ENCODE data around the gene GLRA1. TPM values are rescaled to one million over a fixed set of nuclear protein-coding genes. Genes with fewer than 3 reads are reported as not detected.

Gene GLRA1
- total RNA-seq, 1 donor from 2014 or later: not detected

DNA sequence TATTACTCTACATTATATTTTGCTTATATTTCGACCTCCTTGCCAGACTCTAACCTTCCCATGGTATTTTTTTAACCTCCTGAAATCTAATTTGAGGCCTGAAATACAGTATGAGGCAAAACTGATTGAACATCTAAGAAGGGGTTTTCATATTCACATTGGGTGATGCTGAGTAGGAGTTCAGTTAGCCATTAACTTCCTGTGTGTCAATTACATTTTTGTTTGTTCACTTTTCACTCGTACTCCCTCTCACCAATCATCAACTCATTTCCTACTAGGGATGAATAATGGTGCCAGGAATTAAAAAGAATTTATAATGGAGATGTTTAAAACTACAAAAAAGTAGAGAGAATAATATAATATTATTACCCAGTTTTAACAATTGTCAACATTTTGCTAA is 27.6 kb upstream of the GLRA1 start:
- H3K9me3 Mint-ChIP-seq (ENCODE audit: low read depth): no peaks in the 10 kb centered on the region
- no peaks in the 10 kb centered on the region for H3K27me3 Mint-ChIP-seq
- peaks cover 22% of the 10 kb centered on the region for H3K4me1 Mint-ChIP-seq (ENCODE audit: low read depth)
- H3K4me3 Mint-ChIP-seq (ENCODE audit: low read depth): no peak overlapping the region
- no peaks in the 10 kb centered on the region for H3K36me3 Mint-ChIP-seq (ENCODE audit: insufficient read depth)
- TF ChIP-seq, protein P1, sequence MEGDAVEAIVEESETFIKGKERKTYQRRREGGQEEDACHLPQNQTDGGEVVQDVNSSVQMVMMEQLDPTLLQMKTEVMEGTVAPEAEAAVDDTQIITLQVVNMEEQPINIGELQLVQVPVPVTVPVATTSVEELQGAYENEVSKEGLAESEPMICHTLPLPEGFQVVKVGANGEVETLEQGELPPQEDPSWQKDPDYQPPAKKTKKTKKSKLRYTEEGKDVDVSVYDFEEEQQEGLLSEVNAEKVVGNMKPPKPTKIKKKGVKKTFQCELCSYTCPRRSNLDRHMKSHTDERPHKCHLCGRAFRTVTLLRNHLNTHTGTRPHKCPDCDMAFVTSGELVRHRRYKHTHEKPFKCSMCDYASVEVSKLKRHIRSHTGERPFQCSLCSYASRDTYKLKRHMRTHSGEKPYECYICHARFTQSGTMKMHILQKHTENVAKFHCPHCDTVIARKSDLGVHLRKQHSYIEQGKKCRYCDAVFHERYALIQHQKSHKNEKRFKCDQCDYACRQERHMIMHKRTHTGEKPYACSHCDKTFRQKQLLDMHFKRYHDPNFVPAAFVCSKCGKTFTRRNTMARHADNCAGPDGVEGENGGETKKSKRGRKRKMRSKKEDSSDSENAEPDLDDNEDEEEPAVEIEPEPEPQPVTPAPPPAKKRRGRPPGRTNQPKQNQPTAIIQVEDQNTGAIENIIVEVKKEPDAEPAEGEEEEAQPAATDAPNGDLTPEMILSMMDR (IDR thresholded peaks at IDR 0.05; ENCODE audit: unreplicated experiment): no peak
- H3K27ac Mint-ChIP-seq: no peak overlapping the region
- no peak for DNase-seq (ENCODE audit: low spot score, unreplicated experiment)

GRCh38 chr5:151950706-151951105 is 26.1 kb upstream of the GLRA1 start:
- Mint-ChIP-seq H3K27me3 (no peaks in the 10 kb centered on the region), H3K4me1 (ENCODE audit: low read depth) (peaks cover 22% of the 10 kb centered on the region), H3K4me3 (ENCODE audit: low read depth) (no peak overlapping the region), H3K27ac (no peak overlapping the region), H3K36me3 (ENCODE audit: insufficient read depth) (no peaks in the 10 kb centered on the region), H3K9me3 (ENCODE audit: low read depth) (no peaks in the 10 kb centered on the region)
- TF ChIP-seq, protein P1 (IDR thresholded peaks at IDR 0.05; ENCODE audit: unreplicated experiment): no peak
- no peak for DNase-seq (ENCODE audit: low spot score, unreplicated experiment)

DNA sequence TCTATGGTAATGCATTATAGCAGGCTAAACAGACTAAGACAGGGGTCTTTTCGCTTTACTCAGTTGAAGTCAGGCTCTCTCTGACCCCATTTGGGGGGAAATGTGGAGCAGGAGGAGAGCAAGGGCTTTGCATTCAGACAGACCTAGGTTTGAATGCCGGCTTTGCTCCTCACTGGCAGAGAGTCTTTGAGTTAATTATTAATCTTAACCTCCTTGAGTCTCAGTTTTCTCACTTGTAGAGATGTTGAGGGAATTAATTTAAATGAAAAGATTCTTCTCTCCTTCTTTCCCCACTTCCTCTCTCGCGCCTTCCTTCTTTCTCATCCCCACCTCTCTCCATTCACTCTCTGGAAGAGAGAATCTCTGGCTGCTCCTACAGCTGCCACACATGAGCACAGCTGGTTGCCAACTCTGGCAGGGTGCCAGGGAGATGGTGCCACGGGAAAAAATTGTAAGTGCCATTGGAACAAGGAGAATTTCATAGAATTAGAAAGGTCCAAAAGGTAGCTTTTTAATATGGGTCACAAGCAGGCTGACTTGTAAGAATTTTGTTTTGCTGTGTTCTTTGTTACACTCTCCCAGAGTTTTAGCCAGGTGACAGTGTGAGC is 25.2 kb upstream of the GLRA1 start:
- Mint-ChIP-seq H3K4me1 (ENCODE audit: low read depth) (peaks cover 22% of the 10 kb centered on the region), H3K4me3 (ENCODE audit: low read depth) (no peak overlapping the region), H3K9me3 (ENCODE audit: low read depth) (no peaks in the 10 kb centered on the region), H3K27me3 (no peaks in the 10 kb centered on the region), H3K36me3 (ENCODE audit: insufficient read depth) (no peaks in the 10 kb centered on the region), H3K27ac (no peak overlapping the region)
- TF ChIP-seq, protein P1 (IDR thresholded peaks at IDR 0.05; ENCODE audit: unreplicated experiment): no peak
- DNase-seq (ENCODE audit: low spot score, unreplicated experiment): no peak

DNA sequence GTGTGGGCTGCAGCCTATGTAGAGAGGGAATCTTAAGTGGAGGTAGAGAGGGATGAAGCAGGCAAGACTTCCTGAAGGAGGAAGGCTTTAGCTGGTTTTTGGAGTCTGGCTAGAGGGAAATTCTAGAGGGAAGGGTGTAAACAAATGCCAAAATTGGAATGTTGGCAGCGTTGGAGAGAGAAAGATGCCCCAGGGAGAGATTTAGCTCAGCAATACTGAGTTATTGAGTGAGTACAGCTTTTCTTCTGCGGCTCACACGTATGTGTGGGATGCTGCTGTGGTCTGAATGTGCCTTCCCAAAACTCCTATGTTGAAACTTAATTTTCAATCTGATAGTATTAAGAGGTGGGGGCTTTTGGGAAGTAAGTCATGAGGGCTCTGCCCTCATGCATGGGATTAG is 24.5 kb upstream of the GLRA1 start:
- Mint-ChIP-seq H3K4me1 (ENCODE audit: low read depth) (peaks cover 22% of the 10 kb centered on the region), H3K27me3 (no peaks in the 10 kb centered on the region), H3K27ac (no peak overlapping the region), H3K9me3 (ENCODE audit: low read depth) (no peaks in the 10 kb centered on the region), H3K36me3 (ENCODE audit: insufficient read depth) (no peaks in the 10 kb centered on the region), H3K4me3 (ENCODE audit: low read depth) (no peak overlapping the region)
- TF ChIP-seq, protein P1 (IDR thresholded peaks at IDR 0.05; ENCODE audit: unreplicated experiment): no peak
- DNase-seq (ENCODE audit: low spot score, unreplicated experiment): no peak

DNA sequence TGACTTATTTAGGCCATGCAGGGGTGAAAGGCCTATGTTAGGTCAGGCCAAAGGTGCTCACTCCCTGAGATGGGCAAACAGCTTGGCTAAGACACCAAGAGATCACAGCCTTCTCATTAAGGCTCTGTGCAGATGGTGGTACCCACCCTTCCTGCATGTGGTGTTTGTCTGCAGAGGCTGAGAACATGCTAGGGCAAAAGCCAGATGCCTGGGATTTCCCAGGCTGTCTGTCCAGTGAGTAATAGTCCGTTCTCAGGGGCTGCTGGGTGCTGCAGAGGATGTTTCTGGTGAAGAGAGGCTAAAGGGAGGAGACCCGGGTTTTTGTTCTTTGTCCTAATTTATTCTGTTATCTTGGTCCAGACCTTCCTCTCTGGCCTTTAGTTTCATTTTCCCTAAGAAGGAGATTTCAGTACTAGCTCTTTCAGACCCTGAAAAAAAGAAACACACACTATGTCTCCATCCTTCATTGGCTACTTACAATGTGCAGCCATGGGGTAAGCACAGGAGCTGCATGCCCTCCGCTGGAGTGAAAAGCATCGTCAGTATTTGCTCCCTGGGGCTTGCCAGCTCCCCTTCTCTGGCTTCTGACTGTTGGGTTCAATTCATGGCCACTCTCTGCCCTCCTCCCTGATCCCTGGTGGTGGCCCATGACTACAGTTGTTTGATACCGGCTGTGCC is 23.4 kb upstream of the GLRA1 start:
- TF ChIP-seq, protein P1 (IDR thresholded peaks at IDR 0.05; ENCODE audit: unreplicated experiment): no peak
- Mint-ChIP-seq H3K36me3 (ENCODE audit: insufficient read depth) (no peaks in the 10 kb centered on the region), H3K27me3 (no peaks in the 10 kb centered on the region), H3K4me1 (ENCODE audit: low read depth) (peaks cover 22% of the 10 kb centered on the region), H3K4me3 (ENCODE audit: low read depth) (no peak overlapping the region), H3K9me3 (ENCODE audit: low read depth) (no peaks in the 10 kb centered on the region), H3K27ac (no peak overlapping the region)
- DNase-seq (ENCODE audit: low spot score, unreplicated experiment): no peak

All from progenitor cell of endocrine pancreas (in vitro differentiated cells).